Smooth muscle cell (in vitro differentiated cells): ENCODE data around the gene C10orf53. TPM values are rescaled to one million over a fixed set of nuclear protein-coding genes. Genes with fewer than 3 reads are reported as not detected.

Experiments used
- DNase-seq: peaks from one replicate; lab custom pipeline; 2025; ENCODE audit not compliant: unreplicated experiment; lab: John Stamatoyannopoulos, UW
- H2AFZ ChIP-seq: fragments of 200-600 bp; sonication (generic); 2 replicates; pipeline ENCODE4 v1.6.0; 2016; ENCODE audit warnings: antibody characterized with exemption, low read depth, mild to moderate bottlenecking
- H3F3A ChIP-seq: fragments of 200-600 bp; sonication (generic); 2 replicates; pipeline ENCODE4 v1.6.0; 2017; ENCODE audit warnings: antibody characterized with exemption, low read depth
- H3K27ac ChIP-seq: fragments of 200-600 bp; sonication (generic); 2 replicates; pipeline ENCODE4 v1.5.1; 2016; ENCODE audit warnings: low read depth, mild to moderate bottlenecking
- H3K27me3 ChIP-seq: fragments of 200-600 bp; sonication (generic); 2 replicates; pipeline ENCODE4 v1.6.1; 2016; ENCODE audit warnings: low read depth, mild to moderate bottlenecking
- H3K36me3 ChIP-seq: fragments of 200-600 bp; sonication (generic); 2 replicates; pipeline ENCODE4 v1.5.1; 2016; ENCODE audit warnings: low read depth
- H3K4me1 ChIP-seq: fragments of 200-600 bp; sonication (generic); 2 replicates; pipeline ENCODE4 v1.5.1; 2016; ENCODE audit warnings: low read depth
- H3K4me2 ChIP-seq: fragments of 200-600 bp; sonication (generic); 2 replicates; pipeline ENCODE4 v1.6.0; 2016; ENCODE audit warnings: mild to moderate bottlenecking
- H3K4me3 ChIP-seq: fragments of 200-600 bp; sonication (generic); 2 replicates; pipeline ENCODE4 v1.5.1; 2016; ENCODE audit warnings: mild to moderate bottlenecking
- H3K79me2 ChIP-seq: fragments of 200-600 bp; sonication (generic); 2 replicates; pipeline ENCODE4 v1.6.0; 2016; ENCODE audit warnings: low read depth, mild to moderate bottlenecking
- H3K9ac ChIP-seq: fragments of 200-600 bp; sonication (generic); 2 replicates; pipeline ENCODE4 v1.6.0; 2016; ENCODE audit warnings: low read depth
- H3K9me3 ChIP-seq: fragments of 200-600 bp; sonication (generic); replicated peaks from 2 replicates; pipeline ENCODE4 v1.5.1; 2016; ENCODE audit warnings: low read depth
- H4K20me1 ChIP-seq: fragments of 200-600 bp; sonication (generic); 2 replicates; pipeline ENCODE4 v1.6.0; 2016; ENCODE audit warnings: low read depth
- WGBS: methylation state at CpG from one replicate; pipeline ENCODE4 v1.1.7; 2016; ENCODE audit warnings: low lambda C conversion rate; 5-methylcytosine and 5-hydroxymethylcytosine counted together
- polyA plus RNA-seq: library from polyadenylated mRNA; unstranded; fragments of >200 nt; fragmentation: Nextera tagmentation; extraction: Ambion mirVana; gene quantifications from 2 replicates; pipeline ENCODE4 v1.2.1, GENCODE V29; 2016
- total RNA-seq: library from RNA; depleted of rRNA; stranded (reverse); fragments of >200 nt; gene quantifications from 2 replicates; pipeline ENCODE4 v1.2.3, GENCODE V29; 2014
- TF ChIP-seq, protein P1 (sequence below): fragments of 200-600 bp; sonication (generic); IDR thresholded peaks from 2 replicates; pipeline ENCODE4 v1.5.1; 2017; ENCODE audit warnings: borderline replicate concordance, mild to moderate bottlenecking, antibody characterized with exemption; ENCODE audit not compliant: insufficient read depth, poor library complexity, severe bottlenecking

Gene C10orf53
- total and polyA plus RNA-seq, 2 experiments from 2014 or later: not detected

DNA sequence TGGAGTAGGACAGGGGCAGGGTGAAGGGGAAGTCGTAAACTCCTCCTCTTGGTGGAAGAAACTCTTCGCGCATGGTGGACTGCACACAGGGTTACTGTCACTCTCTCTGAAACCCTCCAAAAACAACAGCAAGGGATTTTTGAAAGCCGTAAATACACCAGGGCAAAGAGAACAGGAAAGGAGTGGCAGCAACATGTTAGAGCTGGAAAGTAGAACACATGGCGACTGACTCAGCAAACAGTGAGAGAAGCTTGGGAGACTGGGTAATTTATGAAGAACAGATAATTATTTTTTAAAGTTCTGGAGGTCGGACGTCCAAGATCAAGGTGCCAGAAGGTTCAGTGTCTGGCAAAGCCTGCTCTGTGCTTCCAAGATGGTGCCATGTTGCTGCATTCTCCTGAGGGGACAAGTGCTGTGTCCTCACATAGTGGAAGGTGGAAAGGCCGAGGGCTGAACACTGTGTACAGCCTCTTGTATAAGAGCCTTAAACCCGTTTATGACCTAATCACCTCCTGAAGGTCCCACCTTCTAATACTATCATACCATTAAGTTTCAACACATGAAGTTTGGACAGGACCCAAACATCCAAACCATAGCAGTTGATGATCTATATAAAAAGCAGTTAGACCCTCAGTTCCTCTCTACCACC is 22.5 kb upstream of the C10orf53 start:
- 86% methylated on average over 9 of the region's 9 CpGs for WGBS

DNA sequence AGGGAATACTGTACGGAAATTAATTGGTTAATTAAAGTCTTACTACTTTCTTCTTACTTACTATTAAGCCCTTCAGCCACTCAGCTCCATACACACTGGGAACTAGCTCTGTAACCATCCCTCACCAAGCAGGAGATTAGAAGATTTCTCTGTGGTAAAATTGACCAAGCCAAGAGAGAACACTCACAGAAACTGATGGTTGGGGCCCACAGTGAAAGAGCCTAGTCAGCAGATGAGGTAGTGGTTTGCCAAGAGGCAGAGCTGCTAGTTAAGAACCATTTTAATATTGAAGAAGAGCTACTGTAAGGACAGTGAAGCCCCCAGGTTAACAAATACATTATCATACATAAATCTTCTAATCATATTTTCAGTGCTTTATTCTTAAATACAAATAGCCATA is 21.8 kb upstream of the C10orf53 start:
- Histone ChIP-seq H3F3A (no peaks in the 10 kb centered on the region), H2AFZ (no peak overlapping the region), H3K4me3 (no peak overlapping the region), H3K4me1 (no peaks in the 10 kb centered on the region), H4K20me1 (no peaks in the 10 kb centered on the region), H3K27me3 (no peaks in the 10 kb centered on the region), H3K79me2 (no peaks in the 10 kb centered on the region), H3K9ac (no peak overlapping the region), H3K27ac (no peak overlapping the region), H3K4me2 (no peak overlapping the region), H3K9me3 (no peaks in the 10 kb centered on the region), H3K36me3 (no peaks in the 10 kb centered on the region)
- TF ChIP-seq, protein P1, sequence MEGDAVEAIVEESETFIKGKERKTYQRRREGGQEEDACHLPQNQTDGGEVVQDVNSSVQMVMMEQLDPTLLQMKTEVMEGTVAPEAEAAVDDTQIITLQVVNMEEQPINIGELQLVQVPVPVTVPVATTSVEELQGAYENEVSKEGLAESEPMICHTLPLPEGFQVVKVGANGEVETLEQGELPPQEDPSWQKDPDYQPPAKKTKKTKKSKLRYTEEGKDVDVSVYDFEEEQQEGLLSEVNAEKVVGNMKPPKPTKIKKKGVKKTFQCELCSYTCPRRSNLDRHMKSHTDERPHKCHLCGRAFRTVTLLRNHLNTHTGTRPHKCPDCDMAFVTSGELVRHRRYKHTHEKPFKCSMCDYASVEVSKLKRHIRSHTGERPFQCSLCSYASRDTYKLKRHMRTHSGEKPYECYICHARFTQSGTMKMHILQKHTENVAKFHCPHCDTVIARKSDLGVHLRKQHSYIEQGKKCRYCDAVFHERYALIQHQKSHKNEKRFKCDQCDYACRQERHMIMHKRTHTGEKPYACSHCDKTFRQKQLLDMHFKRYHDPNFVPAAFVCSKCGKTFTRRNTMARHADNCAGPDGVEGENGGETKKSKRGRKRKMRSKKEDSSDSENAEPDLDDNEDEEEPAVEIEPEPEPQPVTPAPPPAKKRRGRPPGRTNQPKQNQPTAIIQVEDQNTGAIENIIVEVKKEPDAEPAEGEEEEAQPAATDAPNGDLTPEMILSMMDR: no peak
- WGBS: 89% methylated on average over 1 of the region's 1 CpG
- DNase-seq: no peak

More for the DNA sequence above, 22.5 kb upstream of the C10orf53 start:
- no peaks in the 10 kb centered on the region for H3K79me2 ChIP-seq
- no peaks in the 10 kb centered on the region for H3F3A ChIP-seq
- H3K36me3 ChIP-seq: no peaks in the 10 kb centered on the region
- H3K4me1 ChIP-seq: no peaks in the 10 kb centered on the region
- H3K9ac ChIP-seq: no peak overlapping the region
- no peak overlapping the region for H3K4me3 ChIP-seq
- no peak overlapping the region for H2AFZ ChIP-seq
- TF ChIP-seq, protein P1: no peak
- no peak for DNase-seq
- H3K27me3 ChIP-seq: no peaks in the 10 kb centered on the region
- no peak overlapping the region for H3K27ac ChIP-seq
- no peak overlapping the region for H3K4me2 ChIP-seq
- no peaks in the 10 kb centered on the region for H4K20me1 ChIP-seq
- no peaks in the 10 kb centered on the region for H3K9me3 ChIP-seq

DNA sequence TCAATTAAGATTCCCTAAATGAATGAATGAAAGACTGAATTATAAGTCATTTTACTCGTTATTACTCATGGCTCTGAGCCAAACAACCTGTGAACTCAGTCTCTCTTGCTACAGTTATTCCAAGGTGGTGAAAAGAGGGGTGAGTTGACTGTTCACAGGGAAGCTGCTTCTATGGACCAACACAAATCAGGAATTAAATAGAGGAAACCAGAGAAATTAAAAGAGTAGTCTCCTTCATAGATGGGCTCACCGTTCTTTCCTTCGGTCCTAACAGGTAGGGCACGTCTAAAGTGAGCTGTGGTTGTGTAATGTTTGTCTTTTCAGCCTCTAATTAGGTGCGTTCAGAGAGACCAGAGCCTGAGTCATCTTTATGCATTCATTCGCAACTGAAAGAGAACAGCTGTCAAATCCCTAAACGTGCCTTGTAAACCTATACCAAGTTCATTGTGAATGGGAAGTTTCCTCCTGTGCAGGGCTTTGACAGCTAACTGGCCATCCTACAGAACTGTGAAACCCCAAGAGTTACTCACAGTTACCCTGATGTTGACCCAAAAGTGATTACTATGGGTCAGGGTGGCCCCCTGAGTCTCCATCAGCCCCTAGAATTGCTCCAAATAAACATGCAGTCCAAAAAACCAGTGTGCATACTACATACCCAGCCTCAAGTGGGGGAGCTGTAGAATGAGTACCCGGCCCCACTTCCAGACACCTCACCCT is 18.2 kb upstream of the C10orf53 start:
- Histone ChIP-seq H3K27ac (no peak overlapping the region), H3K9ac (no peak overlapping the region), H4K20me1 (no peaks in the 10 kb centered on the region), H3F3A (no peaks in the 10 kb centered on the region), H3K4me3 (no peak overlapping the region), H3K9me3 (no peaks in the 10 kb centered on the region), H2AFZ (no peak overlapping the region), H3K27me3 (no peaks in the 10 kb centered on the region), H3K79me2 (no peaks in the 10 kb centered on the region), H3K4me1 (no peaks in the 10 kb centered on the region), H3K4me2 (no peak overlapping the region), H3K36me3 (no peaks in the 10 kb centered on the region)
- no peak for DNase-seq
- TF ChIP-seq, protein P1: no peak
- WGBS: 39% methylated on average over 8 of the region's 8 CpGs
